GM12864 (cell line): Measurements from ENCODE around the gene ZNF296.

Experiments
- DNase-seq: peaks from one replicate; pipeline ENCODE4 v3.0.0-alpha.2; 2011; ENCODE audit warnings: low read depth
- H3K4me3 ChIP-seq: 2 replicates; pipeline ENCODE4 v1.5.1; 2011; ENCODE audit warnings: mild to moderate bottlenecking, low read depth, low read length, control low read depth
- CTCF ChIP-seq: IDR thresholded peaks from 2 replicates; pipeline ENCODE4 v1.5.1; 2011; ENCODE audit warnings: low read depth, mild to moderate bottlenecking, moderate library complexity, low read length, control low read depth, inconsistent platforms; ENCODE audit errors: missing control alignments

ZNF296 gene

GRCh38 chr19:45092747-45093678 lies 16.7 kb upstream of the ZNF296 start, which contains the start of gene PPP1R37:
TSS of gene PPP1R37 (plus strand) at chr19:45093179. CDS start at chr19:45093326, 147 bp downstream.
- peak; percentile 41 for TF ChIP-seq CTCF
- peak; percentile 94 for DNase-seq
- H3K4me3 ChIP-seq = peak within 1 kb of the TSS; percentile 67

GRCh38 chr19:45091031-45091923 lies 15.0 kb upstream of the ZNF296 start:
- peak overlapping the region; percentile 67 for H3K4me3 ChIP-seq
- no peak for TF ChIP-seq CTCF
- DNase-seq = peak; percentile 92

- TF ChIP-seq CTCF = no peak
- DNase-seq = no peak
- H3K4me3 ChIP-seq = no peak overlapping the region
These were observed 14.3 kb upstream of the ZNF296 start for GRCh38 chr19:45090606-45091005.

- no peak for DNase-seq
- TF ChIP-seq CTCF = no peak
- no peak overlapping the region for H3K4me3 ChIP-seq
These were observed 13.8 kb upstream of the ZNF296 start for GRCh38 chr19:45090034-45090433.

- no peak overlapping the region for H3K4me3 ChIP-seq
- no peak for TF ChIP-seq CTCF
- DNase-seq = no peak
These were observed 11.3 kb upstream of the ZNF296 start for GRCh38 chr19:45087531-45087930.

GRCh38 chr19:45086480-45086879 lies 10.2 kb upstream of the ZNF296 start:
- TF ChIP-seq CTCF = no peak
- no peak for DNase-seq
- no peak overlapping the region for H3K4me3 ChIP-seq
